ENCODE data around the gene WLS.
"Not testable (repeated sequence)": the region's sequence is repeated elsewhere in the genome, so short reads cannot be mapped to it uniquely, and the experiment has no call there.

Gene WLS

GRCh38 chr1:68232289-68233148, at the start of gene WLS:
Gene WLS, minus strand, starts transcription at chr1:68232523. Its CDS starts 224 bp downstream, at chr1:68232299.
- in situ Hi-C loops (cut with MboI; ENCODE audit: low sequenced_read_pairs), result no loop called here

DNA sequence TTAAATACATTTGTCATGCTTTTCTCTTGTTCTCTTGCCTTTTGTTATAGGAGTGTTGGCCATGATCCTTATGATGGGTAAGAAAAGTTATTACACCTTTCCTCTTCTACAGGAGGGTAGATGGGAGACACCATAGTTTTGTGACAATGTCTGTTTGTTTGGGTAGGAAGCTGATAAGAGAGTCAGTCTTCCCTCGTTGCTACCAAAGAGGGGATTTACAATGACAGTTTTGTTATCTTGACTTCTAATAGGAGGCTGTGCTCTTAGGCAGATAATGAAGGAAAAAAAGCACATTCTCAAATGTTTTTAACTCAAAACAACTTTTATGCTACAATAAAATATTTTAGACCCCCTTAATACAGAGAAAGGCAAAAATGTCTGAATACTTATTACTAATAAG, 48.0 kb upstream of the WLS start:
- in situ Hi-C loops (cut with MboI; ENCODE audit: low sequenced_read_pairs), result no loop called here

GRCh38 chr1:68279846-68280245, 47.5 kb upstream of the WLS start:
- in situ Hi-C loops (cut with MboI; ENCODE audit: low sequenced_read_pairs), result no loop called here

- in situ Hi-C loops (cut with MboI; ENCODE audit: low sequenced_read_pairs), result no loop called here
Measured at GRCh38 chr1:68278221-68278620, 45.9 kb upstream of the WLS start.

DNA sequence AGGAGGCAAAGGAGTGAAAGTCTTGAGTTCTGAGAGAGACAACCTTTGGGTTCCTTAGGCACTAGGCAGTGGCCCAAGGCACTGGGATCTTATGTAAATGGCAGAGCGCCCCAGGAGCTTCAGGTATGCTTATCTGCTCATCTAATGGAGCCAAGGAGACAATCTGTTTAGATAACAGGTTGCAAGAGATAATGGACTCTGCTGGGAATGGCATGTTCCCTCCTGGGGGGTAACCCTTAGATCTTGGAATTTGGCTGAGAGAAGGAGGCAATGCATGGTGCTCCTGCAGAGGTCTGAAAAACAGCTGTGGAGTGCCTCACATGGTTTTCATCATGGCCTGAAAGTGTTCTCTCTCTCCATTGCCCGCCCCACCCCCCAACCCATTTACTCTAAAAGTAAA, 44.1 kb upstream of the WLS start:
- in situ Hi-C loops (cut with MboI; ENCODE audit: low sequenced_read_pairs), result no loop called here

DNA sequence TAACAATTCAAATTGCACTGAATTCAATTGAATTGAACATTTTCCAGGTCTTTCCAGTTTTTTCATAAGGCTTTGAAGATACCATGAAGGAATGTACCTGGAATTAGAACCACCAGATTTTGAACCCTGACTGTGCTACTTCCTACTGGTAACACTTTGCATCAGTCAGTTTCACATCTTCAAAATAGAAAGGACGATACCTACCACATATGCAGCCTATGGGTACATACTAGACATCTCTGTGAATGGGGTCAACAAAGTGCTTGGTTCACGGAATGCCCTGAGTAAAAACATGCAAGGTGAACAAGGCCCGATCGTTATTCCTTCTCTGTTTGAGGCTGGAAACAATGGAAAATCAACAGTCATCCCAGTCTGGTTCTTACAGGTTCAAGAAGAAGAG, 41.2 kb upstream of the WLS start:
- in situ Hi-C loops (cut with MboI; ENCODE audit: low sequenced_read_pairs), result no loop called here

DNA sequence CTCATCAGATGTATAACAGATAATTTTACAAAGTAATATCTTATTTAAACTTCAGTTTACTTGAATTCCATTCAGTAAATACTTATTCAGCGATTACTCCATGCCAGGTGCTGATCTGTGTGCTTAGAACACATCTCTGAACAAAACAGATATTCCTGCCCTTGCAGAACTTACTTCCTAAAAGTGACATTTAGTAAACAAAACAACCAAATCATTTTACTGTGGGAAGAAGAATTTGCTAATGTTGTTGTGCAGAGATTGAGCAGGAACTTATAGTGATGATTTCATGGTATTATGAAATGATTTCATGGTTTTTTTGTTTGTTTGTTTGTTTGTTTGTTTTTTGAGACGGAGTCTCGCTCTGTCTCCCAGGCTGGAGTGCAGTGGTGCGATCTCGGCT, 39.3 kb upstream of the WLS start:
- in situ Hi-C loops (cut with MboI; ENCODE audit: low sequenced_read_pairs), result no loop called here

DNA sequence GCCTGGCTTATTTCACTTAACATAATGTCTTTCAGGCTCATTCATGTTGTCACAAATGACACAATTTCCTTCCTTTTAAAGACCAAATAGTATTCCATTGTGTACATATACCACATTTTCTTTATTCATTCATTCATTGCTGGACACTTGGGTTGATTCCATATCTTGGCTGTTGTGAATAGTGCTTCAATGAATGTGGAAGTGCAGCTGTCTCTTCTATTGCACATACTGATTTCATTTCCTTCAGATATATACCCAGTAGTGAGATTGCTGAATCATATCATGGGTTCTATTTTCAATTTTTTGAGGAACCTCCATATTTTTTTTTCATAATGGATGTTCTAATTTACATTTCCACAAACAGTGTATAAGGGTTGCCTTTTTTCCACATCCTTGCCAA, 38.6 kb upstream of the WLS start:
- in situ Hi-C loops (cut with MboI; ENCODE audit: low sequenced_read_pairs), result no loop called here

GRCh38 chr1:68269637-68270430, 37.5 kb upstream of the WLS start:
- in situ Hi-C loops (cut with MboI; ENCODE audit: low sequenced_read_pairs), result no loop called here

DNA sequence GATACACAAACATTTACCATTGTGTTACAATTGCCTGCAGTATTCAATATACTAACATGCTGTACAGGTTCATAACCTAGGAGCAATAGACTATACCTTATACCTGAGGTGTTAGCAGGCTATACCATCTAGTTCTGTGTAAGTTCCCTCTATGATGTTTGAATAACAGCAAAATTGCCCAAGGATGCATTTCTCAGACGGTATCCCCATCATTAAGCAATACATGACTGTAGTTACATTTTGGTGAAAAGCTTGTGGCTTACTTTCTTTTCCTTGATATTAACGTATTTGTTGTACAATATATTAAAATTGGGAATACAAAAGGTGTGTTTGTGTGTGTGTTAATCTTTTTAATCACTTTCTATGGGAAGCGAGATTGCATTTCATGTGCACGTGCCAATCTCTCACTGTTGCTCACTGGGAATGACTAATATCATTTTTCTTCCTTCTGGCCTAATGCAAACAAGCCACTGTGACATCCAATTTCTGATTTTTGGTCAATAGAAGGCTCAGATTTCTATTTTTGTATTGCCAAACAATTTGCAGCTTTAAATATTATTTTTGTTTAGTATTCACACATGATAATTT, 36.7 kb upstream of the WLS start:
- in situ Hi-C loops (cut with MboI; ENCODE audit: low sequenced_read_pairs), result no loop called here

GRCh38 chr1:68256824-68257223, 24.5 kb upstream of the WLS start:
- in situ Hi-C loops (cut with MboI; ENCODE audit: low sequenced_read_pairs), result not testable (repeated sequence)

DNA sequence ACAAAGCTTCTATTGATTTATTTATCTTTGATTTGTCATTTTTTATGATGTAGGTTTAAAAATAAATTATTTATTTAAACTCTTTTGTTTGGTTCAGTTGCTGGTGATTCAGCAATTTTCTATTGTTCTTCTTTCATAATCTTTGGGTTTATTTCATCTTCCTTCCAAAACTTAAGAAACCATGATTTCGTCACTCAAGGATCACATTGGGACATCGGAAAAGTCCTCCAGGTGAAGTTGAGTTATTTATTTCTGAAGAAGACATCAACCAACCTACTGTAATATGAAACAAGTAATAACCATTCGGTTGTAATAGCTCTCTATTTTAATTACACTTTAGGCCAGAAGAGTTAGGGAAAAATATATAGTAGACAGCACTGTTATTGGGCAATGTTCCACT, 23.0 kb upstream of the WLS start:
- in situ Hi-C loops (cut with MboI; ENCODE audit: low sequenced_read_pairs), result no loop called here

- in situ Hi-C loops (cut with MboI; ENCODE audit: low sequenced_read_pairs), result no loop called here
Measured at GRCh38 chr1:68254667-68255226, 22.4 kb upstream of the WLS start.

GRCh38 chr1:68237040-68237439, 4.7 kb upstream of the WLS start:
- in situ Hi-C loops (cut with MboI; ENCODE audit: low sequenced_read_pairs), result no loop called here

DNA sequence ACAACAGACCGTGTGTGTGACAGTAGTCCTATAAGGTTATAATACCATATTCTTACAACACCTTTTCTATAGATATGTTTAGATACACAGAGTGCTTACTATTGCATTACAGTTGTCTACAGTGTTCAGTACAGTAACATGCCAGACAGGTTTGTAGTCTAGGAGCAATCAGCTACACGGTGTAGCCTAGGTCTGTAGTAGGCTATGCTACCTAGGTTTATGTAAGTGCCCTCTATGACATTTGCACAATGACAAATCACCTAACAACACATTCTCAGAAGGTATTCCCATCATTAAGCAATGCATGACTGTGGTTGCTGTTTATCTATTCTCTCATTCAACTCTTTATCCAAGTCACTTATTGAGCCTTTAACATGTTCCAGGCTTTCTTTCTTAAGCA, 1.8 kb upstream of the WLS start:
- in situ Hi-C loops (cut with MboI; ENCODE audit: low sequenced_read_pairs), result no loop called here

GRCh38 chr1:68233202-68233601, 879 bp upstream of the WLS start:
- in situ Hi-C loops (cut with MboI; ENCODE audit: low sequenced_read_pairs), result no loop called here

DNA sequence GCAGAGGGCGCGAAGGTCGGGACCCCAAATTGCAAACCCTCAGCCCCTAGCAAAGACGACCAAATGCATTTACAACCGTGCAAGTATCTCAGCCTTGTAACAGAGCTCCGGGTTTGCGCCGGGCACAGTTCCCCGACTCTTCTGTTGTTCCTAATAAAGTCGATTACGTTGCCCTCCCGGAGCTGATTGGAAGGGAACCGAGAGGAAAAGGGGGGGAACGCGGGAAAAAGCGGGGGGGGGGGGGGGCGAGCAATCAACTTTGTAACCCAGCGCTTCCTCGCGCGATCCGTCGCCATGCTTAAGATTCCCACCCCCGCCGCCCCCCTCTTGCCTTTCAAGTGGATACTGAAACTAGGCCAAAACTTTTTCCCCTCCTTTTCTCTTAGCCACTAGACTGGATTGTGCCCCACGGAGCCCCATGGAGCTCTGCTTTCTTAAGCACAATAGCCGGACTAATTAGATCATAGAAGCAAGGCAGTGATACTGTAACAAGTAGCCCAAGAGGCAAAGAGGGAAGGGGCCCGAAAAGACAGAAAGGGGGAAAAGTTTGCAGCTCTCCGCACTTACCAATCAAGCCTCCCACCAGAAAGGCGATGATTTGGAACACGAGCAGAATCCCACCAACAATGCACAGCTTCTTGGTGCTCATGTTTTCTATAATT, 565 bp downstream of the WLS start:
- in situ Hi-C loops (cut with MboI; ENCODE audit: low sequenced_read_pairs), result no loop called here

DNA sequence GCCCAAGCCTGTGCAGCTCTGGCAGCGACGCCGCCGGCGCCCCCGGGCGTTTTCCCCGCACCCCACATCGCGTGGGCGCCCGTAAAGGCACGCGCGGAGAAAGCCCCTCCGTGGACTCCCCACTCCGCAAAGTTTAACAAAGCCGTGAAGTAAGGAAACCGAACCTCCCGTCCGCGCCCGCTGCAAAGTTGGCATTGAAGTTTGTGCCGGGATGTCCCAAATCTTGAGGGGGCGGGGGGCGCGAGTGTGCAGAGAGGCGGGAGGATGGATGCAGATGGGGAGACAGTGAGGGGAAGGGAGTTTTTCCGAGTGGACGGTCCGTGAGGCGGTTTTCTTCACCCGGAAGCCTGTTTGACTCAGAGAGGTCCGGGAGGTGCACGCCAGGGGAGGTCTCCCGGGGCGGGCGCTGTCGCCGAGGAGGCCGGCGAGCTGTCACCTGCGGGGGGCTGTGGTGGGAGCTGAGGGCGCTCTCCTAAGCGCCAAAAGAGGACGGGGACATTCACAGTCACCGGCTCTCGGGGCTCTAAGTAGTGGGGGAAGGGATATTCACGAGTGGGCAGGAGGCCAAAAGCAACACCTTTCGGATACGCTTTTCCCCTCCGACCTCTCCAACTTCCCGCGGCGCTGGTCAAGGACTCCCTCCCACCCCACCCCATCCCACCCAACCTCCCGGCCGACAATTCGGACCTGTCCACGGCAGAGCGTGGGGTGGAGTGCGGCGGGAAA, 1.3 kb downstream of the WLS start:
- in situ Hi-C loops (cut with MboI; ENCODE audit: low sequenced_read_pairs), result no loop called here

- in situ Hi-C loops (cut with MboI; ENCODE audit: low sequenced_read_pairs), result no loop called here
Measured at GRCh38 chr1:68230484-68230802, 1.9 kb downstream of the WLS start.

GRCh38 chr1:68229650-68230483, 2.5 kb downstream of the WLS start:
- in situ Hi-C loops (cut with MboI; ENCODE audit: low sequenced_read_pairs), result no loop called here
